Upper lobe of left lung (tissue), 6 donors: ENCODE results near the gene CALHM5. TPM values are rescaled to one million over a fixed set of nuclear protein-coding genes. Genes with fewer than 3 reads are reported as not detected.
A peak's percentile ranks its signal among the peaks of the same experiment; 100 is the strongest.

Source experiments
- ATAC-seq, 2 donors: fragments of 200-7000 bp; cut with Tn5 transposase; one replicate each; pipeline ENCODE4 v1.9.1; 2022; ENCODE audit warnings: mild to moderate bottlenecking in 2 of 2, moderate library complexity in 2 of 2; ENCODE audit not compliant: low FRiP score in 2 of 2
- DNase-seq, 2 donors: peaks; one replicate each; pipeline ENCODE4 v3.0.0-alpha.2; 2019 to 2020
- H3K27ac ChIP-seq, 4 donors: fragments of 200-600 bp; sonication (generic); one replicate each; pipeline ENCODE4 v1.5.1; 2016 to 2019
- H3K27me3 ChIP-seq, 4 donors: fragments of 200-600 bp; sonication (generic); one replicate each; pipeline ENCODE4 v1.5.1; 2017 to 2019
- H3K36me3 ChIP-seq, 4 donors: fragments of 200-600 bp; sonication (generic); one replicate each; pipeline ENCODE4 v1.5.1; 2016 to 2019
- H3K4me1 ChIP-seq, 4 donors: fragments of 200-600 bp; sonication (generic); one replicate each; pipeline ENCODE4 v1.5.1; 2018 to 2019
- H3K4me3 ChIP-seq, 4 donors: fragments of 200-600 bp; sonication (generic); one replicate each; pipeline ENCODE4 v1.5.1; 2017 to 2019; ENCODE audit warnings: mild to moderate bottlenecking in 2 of 4, moderate library complexity in 1 of 4
- H3K9me3 ChIP-seq, 4 donors: fragments of 200-600 bp; sonication (generic); one replicate each; pipeline ENCODE4 v1.5.1; 2018 to 2019
- EP300 ChIP-seq, 4 donors: sonication (generic); formaldehyde crosslinking; IDR thresholded peaks; one replicate each; pipeline ENCODE4 v1.5.1; 2017; ENCODE audit warnings: antibody characterized with exemption in 4 of 4, control low read depth in 2 of 4
- POLR2A ChIP-seq, 4 donors: fragments of 450-650 bp; IDR thresholded peaks; one replicate each; pipeline ENCODE4 v1.5.1; 2016 to 2017; ENCODE audit warnings: antibody characterized with exemption in 4 of 4, mild to moderate bottlenecking in 2 of 4
- POLR2AphosphoS5 ChIP-seq, 2 donors: sonication (generic); formaldehyde crosslinking; IDR thresholded peaks; one replicate each; pipeline ENCODE4 v1.5.1; 2017; ENCODE audit warnings: antibody characterized with exemption in 2 of 2
- WGBS, 2 donors: methylation state at CpG; one replicate each; pipeline ENCODE4 v1.1.5; 2017 to 2018; 5-methylcytosine and 5-hydroxymethylcytosine counted together
- total RNA-seq, 6 donors: library from RNA; depleted of rRNA in 4 of 6; stranded (reverse); fragments of >200 nt in 4 of 6; gene quantifications; one replicate each; pipeline versions ENCODE4 v1.1.0 to v1.2.1, GENCODE V29; 2016 to 2021
- TF ChIP-seq, protein P1 (sequence below), 6 experiments: fragments of 450-650 bp in 4 of 6; fragments of 200-600 bp in 2 of 6; sonication (generic) in 2 of 6; IDR thresholded peaks; one replicate each; pipeline ENCODE4 v1.5.1; 2016 to 2019; ENCODE audit warnings: antibody characterized with exemption in 6 of 6
- donor health status: DM: no; HTN: no; CAD: no; lungs with moderate emphysema.
- donor health status: DM: no; HTN: yes; CAD: no; lungs with severe emphysema.

CALHM5 gene
- total RNA-seq, 6 donors from 2014 or later, result 0.76 to 2.9 (median 1.2) TPM

DNA sequence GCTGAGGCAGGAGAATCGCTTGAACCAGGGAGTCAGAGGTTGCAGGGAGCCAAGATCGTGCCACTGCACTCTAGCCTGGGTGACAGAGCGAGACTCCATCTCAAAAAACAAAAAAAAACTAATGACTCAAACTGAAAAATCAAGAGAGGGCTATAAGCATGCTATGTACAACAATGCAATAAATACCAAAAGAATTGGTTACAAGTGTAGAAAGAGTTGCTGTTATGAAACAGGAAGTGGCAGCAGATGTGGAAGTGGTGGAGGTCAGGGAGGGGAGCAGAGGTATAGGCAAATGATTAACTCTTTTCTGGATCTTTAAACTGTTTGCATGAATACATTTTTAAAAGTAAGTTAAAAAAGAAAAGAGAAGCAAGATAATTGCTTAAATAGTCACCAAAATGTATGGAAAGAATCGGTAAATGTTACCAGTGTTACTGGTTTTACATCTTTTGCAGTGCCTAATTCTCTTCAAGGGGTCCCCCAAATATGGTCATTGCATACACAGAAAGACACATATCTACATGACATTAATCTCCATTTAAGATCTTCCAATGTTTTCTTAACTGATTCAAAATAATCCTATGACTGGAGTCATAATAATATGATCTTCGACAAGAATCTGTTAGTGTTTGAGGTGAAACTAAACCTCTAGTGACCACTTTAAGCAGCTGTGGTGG lies 35.3 kb upstream of the CALHM5 start:
- H3K27ac ChIP-seq, result peak overlapping the region in 3 of 4 donors; percentile 18 to 63 (median 32)
- ATAC-seq (peak; percentile 74 to 83), DNase-seq (peak in 1 of 2 donors; percentile 29)
- H3K4me1 ChIP-seq, result no peaks in the 10 kb centered on the region
- 53 to 70% methylated on average over 5 of the region's 5 CpGs for WGBS, 2 donors
- no peaks in the 10 kb centered on the region for H3K36me3 ChIP-seq
- H3K4me3 ChIP-seq, result no peak overlapping the region
- TF ChIP-seq POLR2AphosphoS5 (IDR thresholded peaks at IDR 0.05) (no peak), EP300 (IDR thresholded peaks at IDR 0.05) (no peak), POLR2A (IDR thresholded peaks at IDR 0.05) (no peak)
- TF ChIP-seq, protein P1, sequence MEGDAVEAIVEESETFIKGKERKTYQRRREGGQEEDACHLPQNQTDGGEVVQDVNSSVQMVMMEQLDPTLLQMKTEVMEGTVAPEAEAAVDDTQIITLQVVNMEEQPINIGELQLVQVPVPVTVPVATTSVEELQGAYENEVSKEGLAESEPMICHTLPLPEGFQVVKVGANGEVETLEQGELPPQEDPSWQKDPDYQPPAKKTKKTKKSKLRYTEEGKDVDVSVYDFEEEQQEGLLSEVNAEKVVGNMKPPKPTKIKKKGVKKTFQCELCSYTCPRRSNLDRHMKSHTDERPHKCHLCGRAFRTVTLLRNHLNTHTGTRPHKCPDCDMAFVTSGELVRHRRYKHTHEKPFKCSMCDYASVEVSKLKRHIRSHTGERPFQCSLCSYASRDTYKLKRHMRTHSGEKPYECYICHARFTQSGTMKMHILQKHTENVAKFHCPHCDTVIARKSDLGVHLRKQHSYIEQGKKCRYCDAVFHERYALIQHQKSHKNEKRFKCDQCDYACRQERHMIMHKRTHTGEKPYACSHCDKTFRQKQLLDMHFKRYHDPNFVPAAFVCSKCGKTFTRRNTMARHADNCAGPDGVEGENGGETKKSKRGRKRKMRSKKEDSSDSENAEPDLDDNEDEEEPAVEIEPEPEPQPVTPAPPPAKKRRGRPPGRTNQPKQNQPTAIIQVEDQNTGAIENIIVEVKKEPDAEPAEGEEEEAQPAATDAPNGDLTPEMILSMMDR (IDR thresholded peaks at IDR 0.05), result no peak
- no peaks in the 10 kb centered on the region for H3K27me3 ChIP-seq
- H3K9me3 ChIP-seq, result no peaks in the 10 kb centered on the region

DNA sequence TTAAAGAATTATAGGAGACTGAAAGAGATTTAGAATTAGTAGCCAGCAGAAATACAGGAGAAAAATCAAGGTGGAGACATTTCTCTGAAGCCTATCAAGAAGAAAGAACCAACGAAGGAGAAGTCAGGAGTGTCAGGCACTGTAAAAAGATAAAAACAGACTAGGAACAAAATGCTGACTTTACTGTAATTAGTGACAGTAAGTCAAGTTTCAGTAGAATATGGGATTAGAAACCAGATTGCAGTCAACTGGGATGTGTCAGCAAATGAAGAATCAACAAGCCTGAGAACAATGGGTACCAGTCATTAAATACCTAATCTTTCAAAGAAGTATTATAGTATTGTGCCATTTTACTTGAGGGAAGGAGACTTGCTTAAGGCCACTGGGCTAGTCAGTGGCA lies 28.7 kb upstream of the CALHM5 start:
- no peak for TF ChIP-seq EP300 (IDR thresholded peaks at IDR 0.05)
- TF ChIP-seq, protein P1 (IDR thresholded peaks at IDR 0.05), result no peak
- no peak overlapping the region for H3K27ac ChIP-seq
- DNase-seq, result no peak

DNA sequence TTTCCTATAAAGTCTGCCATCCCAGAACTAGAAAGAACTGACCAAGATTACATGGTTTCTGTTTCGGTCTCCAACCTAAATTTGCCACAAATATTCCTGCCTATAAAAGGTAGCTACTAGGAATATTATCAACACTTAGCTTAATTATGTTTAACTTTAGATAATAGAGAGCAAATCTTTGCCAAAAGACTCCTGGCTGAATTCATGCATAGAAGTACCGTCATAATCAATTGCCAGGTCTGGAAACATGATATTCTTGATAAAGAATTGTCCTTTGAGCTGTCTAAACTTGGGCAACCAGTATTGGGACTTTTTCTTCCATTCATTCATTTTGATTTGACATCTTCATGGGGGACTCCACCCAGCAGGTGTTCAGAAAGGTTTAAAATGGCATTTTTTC lies 27.8 kb upstream of the CALHM5 start:
- no peak for TF ChIP-seq EP300 (IDR thresholded peaks at IDR 0.05)
- TF ChIP-seq, protein P1 (IDR thresholded peaks at IDR 0.05), result no peak
- no peak for TF ChIP-seq POLR2A (IDR thresholded peaks at IDR 0.05)
- TF ChIP-seq POLR2AphosphoS5 (IDR thresholded peaks at IDR 0.05), result no peak
- Histone ChIP-seq H3K9me3 (no peaks in the 10 kb centered on the region), H3K27me3 (no peaks in the 10 kb centered on the region), H3K4me1 (no peaks in the 10 kb centered on the region), H3K36me3 (no peaks in the 10 kb centered on the region), H3K27ac (no peak overlapping the region), H3K4me3 (no peak overlapping the region)
- 72 to 74% methylated on average over 2 of the region's 2 CpGs for WGBS, 2 donors
- no peak for DNase-seq
- ATAC-seq, result no peak

More for the DNA sequence above, 28.7 kb upstream of the CALHM5 start:
- Histone ChIP-seq H3K27me3 (no peaks in the 10 kb centered on the region), H3K9me3 (no peaks in the 10 kb centered on the region), H3K36me3 (no peaks in the 10 kb centered on the region), H3K4me1 (no peaks in the 10 kb centered on the region), H3K4me3 (no peak overlapping the region)
- ATAC-seq, result no peak
- 64 to 82% methylated on average over 1 of the region's 1 CpG for WGBS, 2 donors

DNA sequence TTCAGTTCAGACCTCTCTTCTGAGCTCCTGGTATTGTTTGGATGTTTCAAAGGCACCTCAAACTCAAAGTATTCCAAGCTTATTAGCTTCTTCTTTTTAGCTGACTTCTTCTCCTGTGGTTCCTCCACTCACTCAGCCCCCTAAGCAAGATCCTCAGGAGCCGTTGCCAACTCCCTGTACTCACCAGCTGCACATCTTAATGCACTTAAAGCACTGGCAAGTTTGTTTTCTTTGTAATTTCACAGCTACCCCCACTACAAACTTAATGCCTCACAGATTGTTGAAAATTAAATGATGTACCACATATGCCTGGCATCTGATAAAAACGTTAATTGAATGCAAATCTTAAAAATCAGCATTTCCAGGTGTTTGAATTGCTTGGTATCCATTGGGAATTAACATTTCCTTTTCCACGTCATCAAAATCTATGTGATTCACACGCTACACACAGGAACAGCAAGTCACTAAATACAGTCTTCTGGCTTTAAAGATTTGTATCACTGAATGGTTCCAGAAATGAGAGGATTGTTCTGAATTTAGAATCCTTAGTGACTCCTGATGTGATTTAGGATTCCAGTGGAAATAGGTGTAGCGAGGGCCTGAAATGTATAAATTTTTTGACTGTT lies 25.8 kb upstream of the CALHM5 start:
- DNase-seq (no peak), ATAC-seq (no peak)
- no peak overlapping the region for H3K4me3 ChIP-seq
- no peak overlapping the region for H3K27ac ChIP-seq
- TF ChIP-seq POLR2AphosphoS5 (IDR thresholded peaks at IDR 0.05) (no peak), EP300 (IDR thresholded peaks at IDR 0.05) (no peak), POLR2A (IDR thresholded peaks at IDR 0.05) (no peak)
- TF ChIP-seq, protein P1 (IDR thresholded peaks at IDR 0.05), result no peak
- 75 to 80% methylated on average over 5 of the region's 5 CpGs for WGBS, 2 donors
- H3K27me3 ChIP-seq, result no peaks in the 10 kb centered on the region
- H3K4me1 ChIP-seq, result no peaks in the 10 kb centered on the region
- H3K9me3 ChIP-seq, result no peaks in the 10 kb centered on the region
- H3K36me3 ChIP-seq, result no peaks in the 10 kb centered on the region
